AG09309 (cell line): ENCODE measurements around the gene CST4.
"Not testable (repeated sequence)": the region's sequence is repeated elsewhere in the genome, so short reads cannot be mapped to it uniquely, and the experiment has no call there.

ENCODE experiments used
- DNase-seq: peaks from one replicate; pipeline ENCODE4 v3.0.0-alpha.2; 2010; ENCODE audit warnings: low read depth
- H3K4me3 ChIP-seq: 2 replicates; pipeline ENCODE4 v1.5.1; 2011; ENCODE audit warnings: mild to moderate bottlenecking, low read depth, low read length, moderate library complexity; ENCODE audit not compliant: control insufficient read depth
- CTCF ChIP-seq: IDR thresholded peaks from 2 replicates; pipeline ENCODE4 v1.5.1; 2011; ENCODE audit warnings: mild to moderate bottlenecking, low read depth, low read length, inconsistent platforms; ENCODE audit not compliant: insufficient read depth, control insufficient read depth; ENCODE audit errors: missing control alignments

CST4 gene

GRCh38 chr20:23688684-23689398 is at the start of gene CST4:
CST4 (minus strand) TSS chr20:23689038; CDS start chr20:23688969, 69 bp downstream.
- not testable (repeated sequence) for H3K4me3 ChIP-seq, DNase-seq

- not testable (repeated sequence) for DNase-seq, H3K4me3 ChIP-seq
Observed at GRCh38 chr20:23735391-23735790, 46.6 kb upstream of the CST4 start.

- DNase-seq: not testable (repeated sequence)
Observed at GRCh38 chr20:23734949-23735348, 46.1 kb upstream of the CST4 start.

GRCh38 chr20:23734440-23734839 is 45.6 kb upstream of the CST4 start:
- not testable (repeated sequence) for H3K4me3 ChIP-seq, DNase-seq

More at GRCh38 chr20:23734949-23735348, 46.1 kb upstream of the CST4 start:
- H3K4me3 ChIP-seq: not testable (repeated sequence)

GRCh38 chr20:23727016-23727415 is 38.2 kb upstream of the CST4 start:
- TF ChIP-seq CTCF: no peak
- no peak overlapping the region for H3K4me3 ChIP-seq
- no peak for DNase-seq

- no peak overlapping the region for H3K4me3 ChIP-seq
- no peak for DNase-seq
- no peak for TF ChIP-seq CTCF
Observed at GRCh38 chr20:23725102-23725501, 36.3 kb upstream of the CST4 start.

GRCh38 chr20:23723659-23724307 is 34.9 kb upstream of the CST4 start:
- TF ChIP-seq CTCF: peak; percentile 61
- H3K4me3 ChIP-seq, DNase-seq: not testable (repeated sequence)

- H3K4me3 ChIP-seq, DNase-seq: not testable (repeated sequence)
Observed at GRCh38 chr20:23722851-23723250, 34.0 kb upstream of the CST4 start.

- no peak overlapping the region for H3K4me3 ChIP-seq
- DNase-seq: no peak
Observed at GRCh38 chr20:23721962-23722361, 33.1 kb upstream of the CST4 start.

GRCh38 chr20:23719351-23719750 is 30.5 kb upstream of the CST4 start:
- DNase-seq, H3K4me3 ChIP-seq: not testable (repeated sequence)

More at GRCh38 chr20:23721962-23722361, 33.1 kb upstream of the CST4 start:
- TF ChIP-seq CTCF: no peak

- not testable (repeated sequence) for H3K4me3 ChIP-seq, DNase-seq
Observed at GRCh38 chr20:23711778-23712177, 22.9 kb upstream of the CST4 start.
